Gastroesophageal sphincter (tissue), 3 donors: Measurements from ENCODE around the gene PTRH2.

Experiments
- CTCF ChIP-seq, 4 experiments: fragments of 200-600 bp in 2 of 4; fragments of 450-650 bp in 2 of 4; sonication (generic) in 1 of 4; IDR thresholded peaks; one replicate each; pipeline ENCODE4 v1.5.1; 2017 to 2019; ENCODE audit warnings: antibody characterized with exemption in 4 of 4, mild to moderate bottlenecking in 2 of 4, moderate library complexity in 2 of 4
- EP300 ChIP-seq: sonication (generic); formaldehyde crosslinking; IDR thresholded peaks from one replicate; pipeline ENCODE4 v1.6.1; 2017; ENCODE audit warnings: antibody characterized with exemption, mild to moderate bottlenecking
- POLR2A ChIP-seq, 2 donors: fragments of 450-650 bp; IDR thresholded peaks; one replicate each; pipeline ENCODE4 v1.6.1; 2017; ENCODE audit warnings: antibody characterized with exemption in 2 of 2, mild to moderate bottlenecking in 2 of 2, moderate library complexity in 1 of 2
- POLR2AphosphoS5 ChIP-seq: sonication (generic); formaldehyde crosslinking; IDR thresholded peaks from one replicate; pipeline ENCODE4 v1.6.1; 2017; ENCODE audit warnings: antibody characterized with exemption

- TF ChIP-seq CTCF (IDR thresholded peaks at IDR 0.05), result no peak
- TF ChIP-seq POLR2AphosphoS5, result no peak
- no peak for TF ChIP-seq EP300
- no peak for TF ChIP-seq POLR2A (IDR thresholded peaks at IDR 0.05)
Measured at GRCh38 chr17:59748591-59748990, 41.4 kb upstream of the PTRH2 start.
